ENCODE data around the gene NSUN6.
A peak's percentile ranks its signal among the peaks of the same experiment; 100 is the strongest.
"Not testable (repeated sequence)": the region's sequence is repeated elsewhere in the genome, so short reads cannot be mapped to it uniquely, and the experiment has no call there.

The NSUN6 gene

DNA sequence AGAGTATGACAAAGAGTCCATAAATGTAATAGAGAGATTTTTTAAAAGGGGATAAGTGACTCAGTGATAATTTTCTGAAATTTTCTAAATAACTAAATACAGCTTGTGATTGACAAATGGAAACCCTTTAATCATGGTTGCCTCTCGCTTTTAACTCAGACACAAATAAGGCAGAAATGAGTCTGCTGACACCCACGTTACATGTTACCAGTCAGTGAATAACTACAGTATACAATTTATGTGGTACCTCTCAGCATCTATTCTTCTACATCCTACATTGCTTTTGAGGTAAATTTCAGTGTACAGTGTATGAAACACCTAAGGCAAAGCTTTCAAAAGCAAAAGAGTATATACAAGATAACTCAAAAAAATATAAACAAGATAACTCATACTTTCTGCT is 4.2 kb downstream of the NSUN6 start:
- peaks cover 22% of the 10 kb centered on the region for H3K36me3 ChIP-seq (ENCODE audit: low read depth)
- no peak overlapping the region for H3K4me3 ChIP-seq (ENCODE audit: severe bottlenecking)
- no peak for ATAC-seq (ENCODE audit: low read depth)
- H3K9me3 ChIP-seq (ENCODE audit: severe bottlenecking): no peaks in the 10 kb centered on the region
- TF ChIP-seq, protein P1, sequence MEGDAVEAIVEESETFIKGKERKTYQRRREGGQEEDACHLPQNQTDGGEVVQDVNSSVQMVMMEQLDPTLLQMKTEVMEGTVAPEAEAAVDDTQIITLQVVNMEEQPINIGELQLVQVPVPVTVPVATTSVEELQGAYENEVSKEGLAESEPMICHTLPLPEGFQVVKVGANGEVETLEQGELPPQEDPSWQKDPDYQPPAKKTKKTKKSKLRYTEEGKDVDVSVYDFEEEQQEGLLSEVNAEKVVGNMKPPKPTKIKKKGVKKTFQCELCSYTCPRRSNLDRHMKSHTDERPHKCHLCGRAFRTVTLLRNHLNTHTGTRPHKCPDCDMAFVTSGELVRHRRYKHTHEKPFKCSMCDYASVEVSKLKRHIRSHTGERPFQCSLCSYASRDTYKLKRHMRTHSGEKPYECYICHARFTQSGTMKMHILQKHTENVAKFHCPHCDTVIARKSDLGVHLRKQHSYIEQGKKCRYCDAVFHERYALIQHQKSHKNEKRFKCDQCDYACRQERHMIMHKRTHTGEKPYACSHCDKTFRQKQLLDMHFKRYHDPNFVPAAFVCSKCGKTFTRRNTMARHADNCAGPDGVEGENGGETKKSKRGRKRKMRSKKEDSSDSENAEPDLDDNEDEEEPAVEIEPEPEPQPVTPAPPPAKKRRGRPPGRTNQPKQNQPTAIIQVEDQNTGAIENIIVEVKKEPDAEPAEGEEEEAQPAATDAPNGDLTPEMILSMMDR (IDR thresholded peaks at IDR 0.05; ENCODE audit: poor library complexity, severe bottlenecking): no peak
- H3K27me3 ChIP-seq (ENCODE audit: insufficient read depth, poor library complexity, severe bottlenecking): no peaks in the 10 kb centered on the region
- H3K27ac ChIP-seq (ENCODE audit: poor library complexity, severe bottlenecking): no peak overlapping the region
- H3K4me1 ChIP-seq (ENCODE audit: insufficient read depth, poor library complexity, severe bottlenecking): peaks cover 14% of the 10 kb centered on the region
- no peak for DNase-seq (ENCODE audit: low spot score)

DNA sequence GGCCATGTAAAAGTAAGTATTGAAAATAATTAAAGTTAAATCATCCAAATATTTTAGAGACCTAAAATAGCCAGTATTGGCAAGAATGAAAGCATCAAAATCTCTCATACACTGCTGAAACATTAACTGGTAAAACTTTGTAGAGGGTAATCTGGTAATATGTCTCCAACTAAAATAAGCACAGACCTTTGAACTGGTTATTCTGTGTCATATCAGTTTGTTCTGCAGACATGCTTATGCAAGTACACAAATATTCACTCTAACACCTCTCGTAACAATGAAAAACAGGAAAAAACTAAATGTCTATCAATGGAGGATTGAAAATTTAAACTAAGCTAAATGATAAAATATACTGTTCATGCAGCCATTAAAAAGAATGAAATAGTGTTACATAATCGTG is 11.7 kb downstream of the NSUN6 start:
- H3K4me3 ChIP-seq (ENCODE audit: severe bottlenecking); H3K27me3 ChIP-seq (ENCODE audit: insufficient read depth, poor library complexity, severe bottlenecking); H3K27ac ChIP-seq (ENCODE audit: poor library complexity, severe bottlenecking); DNase-seq (ENCODE audit: low spot score); H3K9me3 ChIP-seq (ENCODE audit: severe bottlenecking); ATAC-seq (ENCODE audit: low read depth); H3K4me1 ChIP-seq (ENCODE audit: insufficient read depth, poor library complexity, severe bottlenecking): not testable (repeated sequence)
- peaks cover 13% of the 10 kb centered on the region; the same call in 1 of the 2 replicates for H3K36me3 ChIP-seq (ENCODE audit: low read depth)

DNA sequence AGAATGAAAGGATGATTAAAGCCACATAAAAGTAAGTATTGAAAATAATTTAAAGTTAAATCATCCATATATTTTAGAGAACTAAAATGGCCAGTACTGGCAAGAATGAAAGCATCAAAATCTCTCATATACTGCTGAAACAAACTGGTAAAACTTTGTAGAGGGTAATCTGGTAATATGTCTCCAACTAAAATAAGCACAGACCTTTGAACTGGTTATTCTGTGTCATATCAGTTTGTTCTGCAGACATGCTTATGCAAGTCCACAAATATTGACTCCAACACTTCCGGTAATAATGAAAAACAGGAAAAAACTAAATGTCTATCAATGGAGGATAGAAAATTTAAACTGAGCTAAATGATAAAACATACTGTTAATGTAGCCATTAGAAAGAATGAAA is 14.0 kb downstream of the NSUN6 start:
- H3K9me3 ChIP-seq (ENCODE audit: severe bottlenecking); H3K4me1 ChIP-seq (ENCODE audit: insufficient read depth, poor library complexity, severe bottlenecking); H3K27me3 ChIP-seq (ENCODE audit: insufficient read depth, poor library complexity, severe bottlenecking); H3K27ac ChIP-seq (ENCODE audit: poor library complexity, severe bottlenecking); DNase-seq (ENCODE audit: low spot score); H3K4me3 ChIP-seq (ENCODE audit: severe bottlenecking); ATAC-seq (ENCODE audit: low read depth); H3K36me3 ChIP-seq (ENCODE audit: low read depth): not testable (repeated sequence)

DNA sequence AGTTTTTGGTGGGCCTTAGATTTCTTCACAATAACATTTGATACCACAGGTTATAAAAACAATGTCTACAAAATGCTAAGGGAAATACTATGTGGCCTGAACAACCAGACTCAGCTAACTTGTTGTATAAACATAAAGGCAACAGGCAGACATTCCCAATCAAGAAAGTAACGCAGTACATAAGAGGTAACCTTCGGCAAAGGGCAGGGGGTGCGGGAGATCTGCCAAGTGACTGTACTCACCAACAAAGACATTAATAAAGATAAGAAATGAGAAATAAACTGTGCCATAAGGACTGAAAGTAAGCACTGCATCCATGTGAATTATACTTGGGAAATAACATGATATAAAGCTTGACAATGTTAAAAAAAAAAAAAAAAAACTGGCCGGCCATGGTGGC is 15.4 kb downstream of the NSUN6 start:
- H3K36me3 ChIP-seq (ENCODE audit: low read depth): peaks cover 7% of the 10 kb centered on the region; the same call in 1 of the 2 replicates

DNA sequence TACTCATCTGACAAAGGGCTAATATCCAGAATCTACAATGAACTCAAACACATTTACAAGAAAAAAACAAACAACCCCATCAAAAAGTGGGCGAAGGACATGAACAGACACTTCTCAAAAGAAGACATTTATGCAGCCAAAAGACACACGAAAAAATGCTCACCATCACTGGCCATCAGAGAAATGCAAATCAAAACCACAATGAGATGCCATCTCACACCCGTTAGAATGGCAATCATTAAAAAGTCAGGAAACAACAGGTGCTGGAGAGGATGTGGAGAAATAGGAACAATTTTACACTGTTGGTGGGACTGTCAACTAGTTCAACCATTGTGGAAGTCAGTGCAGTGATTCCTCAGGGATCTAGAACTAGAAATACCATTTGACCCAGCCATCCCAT is 18.9 kb downstream of the NSUN6 start:
- not testable (repeated sequence) for H3K4me1 ChIP-seq (ENCODE audit: insufficient read depth, poor library complexity, severe bottlenecking); DNase-seq (ENCODE audit: low spot score); H3K9me3 ChIP-seq (ENCODE audit: severe bottlenecking); H3K27me3 ChIP-seq (ENCODE audit: insufficient read depth, poor library complexity, severe bottlenecking); H3K4me3 ChIP-seq (ENCODE audit: severe bottlenecking); H3K36me3 ChIP-seq (ENCODE audit: low read depth); ATAC-seq (ENCODE audit: low read depth); H3K27ac ChIP-seq (ENCODE audit: poor library complexity, severe bottlenecking)

More for the DNA sequence above, 15.4 kb downstream of the NSUN6 start:
- Histone ChIP-seq H3K27me3 (ENCODE audit: insufficient read depth, poor library complexity, severe bottlenecking) (no peaks in the 10 kb centered on the region), H3K27ac (ENCODE audit: poor library complexity, severe bottlenecking) (no peak overlapping the region), H3K9me3 (ENCODE audit: severe bottlenecking) (no peaks in the 10 kb centered on the region), H3K4me3 (ENCODE audit: severe bottlenecking) (no peak overlapping the region), H3K4me1 (ENCODE audit: insufficient read depth, poor library complexity, severe bottlenecking) (no peaks in the 10 kb centered on the region)
- TF ChIP-seq, protein P1 (IDR thresholded peaks at IDR 0.05; ENCODE audit: poor library complexity, severe bottlenecking): no peak
- ATAC-seq (ENCODE audit: low read depth) (no peak), DNase-seq (ENCODE audit: low spot score) (no peak)

DNA sequence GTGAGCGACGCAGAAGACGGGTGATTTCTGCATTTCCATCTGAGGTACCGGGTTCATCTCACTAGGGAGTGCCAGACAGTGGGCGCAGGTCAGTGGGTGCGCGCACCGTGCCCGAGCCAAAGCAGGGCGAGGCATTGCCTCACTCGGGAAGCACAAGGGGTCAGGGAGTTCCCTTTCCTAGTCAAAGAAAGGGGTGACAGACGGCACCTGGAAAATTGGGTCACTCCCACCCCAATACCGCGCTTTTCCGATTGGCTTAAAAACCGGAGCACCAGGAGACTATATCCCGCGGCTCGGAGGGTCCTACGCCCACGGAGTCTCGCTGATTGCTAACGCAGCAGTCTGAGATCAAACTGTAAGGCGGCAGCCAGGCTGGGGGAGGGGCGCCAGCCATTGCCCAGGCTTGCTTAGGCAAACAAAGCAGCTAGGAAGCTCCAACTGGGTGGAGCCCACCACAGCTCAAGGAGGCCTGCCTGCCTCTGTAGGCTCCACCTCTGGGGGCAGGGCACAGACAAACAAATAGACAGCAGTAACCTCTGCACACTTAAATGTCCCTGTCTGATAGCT is 23.9 kb downstream of the NSUN6 start:
- Histone ChIP-seq H3K27ac (ENCODE audit: poor library complexity, severe bottlenecking) (peak overlapping the region; percentile 59), H3K4me3 (ENCODE audit: severe bottlenecking) (peak overlapping the region; percentile 39)
- H3K36me3 ChIP-seq (ENCODE audit: low read depth); H3K9me3 ChIP-seq (ENCODE audit: severe bottlenecking); H3K27me3 ChIP-seq (ENCODE audit: insufficient read depth, poor library complexity, severe bottlenecking); H3K4me1 ChIP-seq (ENCODE audit: insufficient read depth, poor library complexity, severe bottlenecking): not testable (repeated sequence)
- DNase-seq (ENCODE audit: low spot score) (peak; percentile 88), ATAC-seq (ENCODE audit: low read depth) (peak; percentile 67)

DNA sequence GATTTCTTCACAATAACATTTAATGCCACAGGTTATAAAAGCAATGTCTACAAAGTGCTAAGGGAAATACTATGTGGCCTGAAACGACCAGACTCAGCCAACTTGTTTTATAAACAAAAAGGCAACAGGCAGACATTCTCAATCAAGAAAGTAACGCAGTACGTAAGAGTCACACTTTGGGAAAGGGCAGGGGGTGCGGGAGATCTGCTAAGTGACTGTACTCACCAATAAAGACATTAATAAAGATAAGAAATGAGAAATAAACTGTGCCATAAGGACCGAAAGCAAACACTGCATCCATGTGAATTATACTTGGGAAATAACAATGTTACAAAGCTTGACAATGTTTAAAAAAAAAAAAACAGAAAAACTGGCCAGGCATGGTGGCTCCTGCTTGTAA is 25.5 kb downstream of the NSUN6 start:
- Histone ChIP-seq H3K36me3 (ENCODE audit: low read depth) (peaks cover 19% of the 10 kb centered on the region), H3K27me3 (ENCODE audit: insufficient read depth, poor library complexity, severe bottlenecking) (no peaks in the 10 kb centered on the region), H3K27ac (ENCODE audit: poor library complexity, severe bottlenecking) (no peak overlapping the region), H3K9me3 (ENCODE audit: severe bottlenecking) (no peaks in the 10 kb centered on the region), H3K4me1 (ENCODE audit: insufficient read depth, poor library complexity, severe bottlenecking) (peaks cover 4% of the 10 kb centered on the region), H3K4me3 (ENCODE audit: severe bottlenecking) (no peak overlapping the region)
- TF ChIP-seq, protein P1 (IDR thresholded peaks at IDR 0.05; ENCODE audit: poor library complexity, severe bottlenecking): no peak
- DNase-seq (ENCODE audit: low spot score): no peak
- ATAC-seq (ENCODE audit: low read depth): no peak

DNA sequence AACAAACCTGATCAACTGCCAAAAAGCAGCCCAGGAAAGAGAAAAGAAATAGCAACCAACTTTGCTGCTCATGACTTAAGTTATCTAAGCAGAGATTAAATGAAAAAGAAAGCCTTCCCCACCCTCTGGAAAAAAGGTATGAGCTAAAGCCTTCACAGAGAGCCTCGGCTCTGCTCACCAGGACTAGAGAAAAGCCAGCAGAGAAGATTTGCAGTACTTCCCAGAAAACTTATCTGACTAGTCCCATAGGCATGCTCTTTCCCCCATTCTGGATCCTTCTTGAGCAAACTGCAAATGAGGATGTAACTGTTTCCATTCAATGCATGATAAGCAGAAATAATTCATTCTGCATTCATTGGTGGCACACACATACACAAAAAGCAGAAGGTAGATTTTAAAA is 27.7 kb downstream of the NSUN6 start:
- not testable (repeated sequence) for H3K4me1 ChIP-seq (ENCODE audit: insufficient read depth, poor library complexity, severe bottlenecking); H3K4me3 ChIP-seq (ENCODE audit: severe bottlenecking); H3K27ac ChIP-seq (ENCODE audit: poor library complexity, severe bottlenecking); H3K9me3 ChIP-seq (ENCODE audit: severe bottlenecking); ATAC-seq (ENCODE audit: low read depth); H3K27me3 ChIP-seq (ENCODE audit: insufficient read depth, poor library complexity, severe bottlenecking); DNase-seq (ENCODE audit: low spot score)
- H3K36me3 ChIP-seq (ENCODE audit: low read depth): peaks cover 22% of the 10 kb centered on the region

Measured in RWPE2 (cell line).